WI38 (cell line): ENCODE measurements around the gene EWSR1.

ENCODE experiments used
- H3K4me3 ChIP-seq: 2 replicates; pipeline ENCODE4 v1.5.1; 2011; ENCODE audit warnings: low read depth, mild to moderate bottlenecking, control low read depth, low read length
- CTCF ChIP-seq: IDR thresholded peaks from 2 replicates; pipeline ENCODE4 v1.5.1; 2012; ENCODE audit warnings: low read depth, mild to moderate bottlenecking, control low read depth, low read length

The EWSR1 gene

GRCh38 chr22:29298641-29299040 lies 30.6 kb downstream of the EWSR1 start:
- no peak overlapping the region for H3K4me3 ChIP-seq
- no peak for TF ChIP-seq CTCF

GRCh38 chr22:29299136-29299900 lies 31.2 kb downstream of the EWSR1 start:
- no peak for TF ChIP-seq CTCF
- H3K4me3 ChIP-seq: no peak overlapping the region

- TF ChIP-seq CTCF: no peak
These were observed 32.4 kb downstream of the EWSR1 start for GRCh38 chr22:29300467-29300806.

GRCh38 chr22:29300807-29301601 lies 32.9 kb downstream of the EWSR1 start:
- no peak overlapping the region for H3K4me3 ChIP-seq
- no peak for TF ChIP-seq CTCF

More at GRCh38 chr22:29300467-29300806, 32.4 kb downstream of the EWSR1 start:
- H3K4me3 ChIP-seq: no peak overlapping the region

GRCh38 chr22:29301716-29302401 lies 33.8 kb downstream of the EWSR1 start:
- TF ChIP-seq CTCF: no peak
- H3K4me3 ChIP-seq: no peak overlapping the region

- TF ChIP-seq CTCF: no peak
- H3K4me3 ChIP-seq: no peak overlapping the region
These were observed 34.3 kb downstream of the EWSR1 start for GRCh38 chr22:29302402-29302680.
